Measurements from ENCODE around the gene GNPNAT1.
"Not testable (repeated sequence)": the region's sequence is repeated elsewhere in the genome, so short reads cannot be mapped to it uniquely, and the experiment has no call there.

Gene GNPNAT1

DNA sequence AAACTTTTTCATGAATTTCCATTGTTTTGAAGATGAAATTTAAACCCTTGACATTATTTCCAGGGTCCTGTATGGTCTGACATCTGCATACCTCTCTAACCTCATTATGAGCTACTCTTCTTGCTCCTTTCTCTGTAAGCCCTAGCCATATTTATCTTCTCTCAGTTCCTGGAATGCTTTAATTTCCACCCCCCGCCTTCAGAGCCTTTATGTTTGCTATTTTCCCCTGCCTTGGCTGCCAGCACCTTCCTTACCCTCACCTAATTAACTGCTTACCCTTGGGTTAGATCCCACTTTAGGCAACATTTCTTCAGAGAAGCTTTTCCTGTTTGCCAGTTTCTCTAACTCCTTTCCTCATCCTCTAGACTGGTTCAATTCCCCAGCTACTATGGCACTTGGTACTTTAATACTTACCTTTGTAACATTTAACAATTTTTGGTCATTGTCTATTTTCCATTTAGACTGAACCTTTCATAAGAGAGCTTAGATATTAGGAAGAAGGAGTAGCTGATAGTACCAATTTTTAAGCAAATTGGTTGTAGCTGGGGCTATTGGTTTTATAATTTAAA is 55.4 kb downstream of the GNPNAT1 start:
- H3K4me3 ChIP-seq (ENCODE audit: insufficient read depth, low read depth, low read length, poor library complexity, severe bottlenecking), result no peak overlapping the region
- H3K36me3 ChIP-seq (ENCODE audit: control insufficient read depth, insufficient read depth, low read length), result peaks cover 11% of the 10 kb centered on the region
- H3K4me1 ChIP-seq (ENCODE audit: control insufficient read depth, insufficient read depth, low read length, poor library complexity, severe bottlenecking), result peaks cover 14% of the 10 kb centered on the region
- no peaks in the 10 kb centered on the region for H3K9me3 ChIP-seq (ENCODE audit: control insufficient read depth, low read length)
- H3K27ac ChIP-seq (ENCODE audit: insufficient read depth, low read length, poor library complexity, severe bottlenecking), result no peak overlapping the region
- no peaks in the 10 kb centered on the region for H3K27me3 ChIP-seq (replicated peaks; ENCODE audit: control insufficient read depth, insufficient read depth, low read length, poor library complexity, severe bottlenecking)
- no peak for DNase-seq

DNA sequence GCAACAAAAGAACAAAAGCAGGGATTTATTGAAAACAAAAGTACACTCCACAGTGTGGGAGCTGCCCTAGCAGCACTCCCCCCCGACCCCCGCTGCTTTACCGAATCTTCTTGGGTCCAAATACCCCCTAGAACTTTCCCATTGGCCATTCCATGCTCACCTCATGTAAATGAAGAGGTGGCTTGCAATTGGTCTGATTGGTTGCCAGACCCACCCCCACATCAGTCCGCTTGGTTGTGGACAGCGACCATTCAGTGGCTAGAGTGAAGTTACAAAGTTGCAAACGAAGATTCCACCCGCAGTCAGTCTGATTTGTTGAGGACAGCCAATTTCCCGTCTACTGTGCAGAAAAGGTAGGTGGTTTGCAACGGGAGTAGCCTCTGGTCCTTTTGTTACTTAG is 57.6 kb downstream of the GNPNAT1 start:
- Histone ChIP-seq H3K4me3 (ENCODE audit: insufficient read depth, low read depth, low read length, poor library complexity, severe bottlenecking) (no peak overlapping the region), H3K9me3 (ENCODE audit: control insufficient read depth, low read length) (no peaks in the 10 kb centered on the region), H3K4me1 (ENCODE audit: control insufficient read depth, insufficient read depth, low read length, poor library complexity, severe bottlenecking) (peaks cover 13% of the 10 kb centered on the region), H3K27ac (ENCODE audit: insufficient read depth, low read length, poor library complexity, severe bottlenecking) (no peak overlapping the region), H3K36me3 (ENCODE audit: control insufficient read depth, insufficient read depth, low read length) (peaks cover 11% of the 10 kb centered on the region), H3K27me3 (replicated peaks; ENCODE audit: control insufficient read depth, insufficient read depth, low read length, poor library complexity, severe bottlenecking) (no peaks in the 10 kb centered on the region)
- DNase-seq, result no peak

DNA sequence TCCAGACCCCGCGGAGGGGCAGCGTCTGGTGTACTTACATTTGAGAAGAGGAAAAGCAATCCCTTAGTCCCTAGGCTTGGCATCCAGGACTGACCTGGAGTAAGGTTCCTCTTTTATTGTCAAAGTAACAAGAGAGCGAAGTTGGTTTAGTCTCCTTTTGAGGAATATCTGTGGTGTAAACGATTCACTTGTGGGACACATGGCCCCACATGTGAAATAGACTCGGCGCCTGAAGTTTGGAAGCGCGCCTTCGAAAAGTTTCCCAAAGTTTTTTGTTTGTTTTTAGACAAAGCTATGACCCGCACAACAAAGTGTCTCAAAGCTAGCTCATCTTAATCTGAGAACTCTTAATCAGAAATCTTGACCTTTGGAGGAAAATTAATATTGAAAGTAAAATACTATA is 60.7 kb downstream of the GNPNAT1 start:
- Histone ChIP-seq H3K4me3 (ENCODE audit: insufficient read depth, low read depth, low read length, poor library complexity, severe bottlenecking) (peak overlapping the region; percentile 99), H3K36me3 (ENCODE audit: control insufficient read depth, insufficient read depth, low read length) (peaks cover 14% of the 10 kb centered on the region), H3K4me1 (ENCODE audit: control insufficient read depth, insufficient read depth, low read length, poor library complexity, severe bottlenecking) (peaks cover 4% of the 10 kb centered on the region), H3K27ac (ENCODE audit: insufficient read depth, low read length, poor library complexity, severe bottlenecking) (peak overlapping the region; percentile 88), H3K27me3 (replicated peaks; ENCODE audit: control insufficient read depth, insufficient read depth, low read length, poor library complexity, severe bottlenecking) (no peaks in the 10 kb centered on the region), H3K9me3 (ENCODE audit: control insufficient read depth, low read length) (no peaks in the 10 kb centered on the region)
- no peak for DNase-seq

DNA sequence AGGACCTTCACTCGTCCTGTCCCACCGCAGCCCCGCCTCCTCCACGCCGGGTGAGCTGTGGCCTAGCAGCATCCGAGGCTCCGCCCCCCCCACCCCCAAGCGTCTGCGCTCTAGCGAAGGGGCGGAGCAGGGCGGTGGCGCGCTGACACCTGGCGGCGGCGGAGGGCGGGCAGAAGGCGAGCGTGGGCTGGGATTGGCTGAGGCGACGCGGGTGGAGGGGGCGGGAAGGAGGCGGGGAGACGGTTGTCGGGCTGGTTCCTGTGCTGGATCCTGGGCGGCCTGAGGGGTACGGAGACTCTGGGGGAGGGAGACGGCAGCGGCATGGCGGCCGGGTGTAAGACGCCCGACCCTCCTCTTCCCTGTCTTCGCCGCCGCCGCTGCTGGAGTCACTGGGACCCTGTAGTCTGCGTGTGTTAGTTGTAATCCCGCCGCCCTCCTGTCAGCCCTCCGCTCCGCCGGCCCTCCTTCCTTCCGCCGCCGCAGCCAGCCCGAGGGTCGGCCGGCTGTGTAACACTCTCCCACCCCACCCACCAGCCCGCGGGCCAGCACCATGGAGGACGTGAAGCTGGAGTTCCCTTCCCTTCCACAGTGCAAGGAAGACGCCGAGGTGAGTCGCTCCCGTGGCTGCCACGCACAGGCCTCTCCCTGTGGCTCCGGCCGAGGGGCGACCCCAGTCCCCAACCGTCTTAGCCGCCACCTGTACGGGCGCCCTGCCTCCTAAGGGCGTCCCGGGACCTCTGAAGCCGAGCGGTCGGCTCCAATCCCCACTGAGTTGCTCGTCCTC is 61.3 kb downstream of the GNPNAT1 start, which contains the start of gene STYX:
Gene STYX (plus strand): TSS at position 242 of the 784 bp plus-strand sequence. CDS start 309 bp downstream, at position 551.
- DNase-seq, result peak; percentile 98 to 99 (median 98)
- no peaks in the 10 kb centered on the region for H3K9me3 ChIP-seq (ENCODE audit: control insufficient read depth, low read length)
- peak within 1 kb of the TSS; percentile 88 for H3K27ac ChIP-seq (ENCODE audit: insufficient read depth, low read length, poor library complexity, severe bottlenecking)
- H3K27me3 ChIP-seq (replicated peaks; ENCODE audit: control insufficient read depth, insufficient read depth, low read length, poor library complexity, severe bottlenecking), result no peaks in the 10 kb centered on the region
- H3K4me1 ChIP-seq (ENCODE audit: control insufficient read depth, insufficient read depth, low read length, poor library complexity, severe bottlenecking), result peaks cover 4% of the 10 kb centered on the region
- peaks cover 16% of the 10 kb centered on the region for H3K36me3 ChIP-seq (ENCODE audit: control insufficient read depth, insufficient read depth, low read length)
- H3K4me3 ChIP-seq (ENCODE audit: insufficient read depth, low read depth, low read length, poor library complexity, severe bottlenecking), result peak within 1 kb of the TSS; percentile 99

DNA sequence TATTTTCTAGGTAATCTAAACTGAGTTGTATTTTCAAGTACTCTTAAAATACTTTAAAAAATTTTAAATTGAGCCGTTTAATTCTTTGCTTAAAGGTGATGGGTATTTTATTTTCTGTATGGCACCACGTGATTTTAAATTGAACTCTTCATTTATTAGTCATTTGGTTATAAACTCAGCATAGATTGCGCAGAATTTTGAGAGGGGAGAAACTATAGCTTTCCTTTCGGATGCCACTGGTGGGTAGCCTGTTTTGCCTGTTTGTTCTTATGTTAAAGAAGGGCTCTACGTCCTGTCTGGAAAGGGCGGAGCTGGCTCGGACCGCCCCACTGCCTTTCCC is 61.9 kb downstream of the GNPNAT1 start:
- Histone ChIP-seq H3K27ac (ENCODE audit: insufficient read depth, low read length, poor library complexity, severe bottlenecking) (peak overlapping the region; percentile 88), H3K9me3 (ENCODE audit: control insufficient read depth, low read length) (no peaks in the 10 kb centered on the region), H3K4me3 (ENCODE audit: insufficient read depth, low read depth, low read length, poor library complexity, severe bottlenecking) (peak overlapping the region; percentile 99), H3K36me3 (ENCODE audit: control insufficient read depth, insufficient read depth, low read length) (peaks cover 21% of the 10 kb centered on the region), H3K27me3 (replicated peaks; ENCODE audit: control insufficient read depth, insufficient read depth, low read length, poor library complexity, severe bottlenecking) (no peaks in the 10 kb centered on the region), H3K4me1 (ENCODE audit: control insufficient read depth, insufficient read depth, low read length, poor library complexity, severe bottlenecking) (peaks cover 4% of the 10 kb centered on the region)
- no peak for DNase-seq

DNA sequence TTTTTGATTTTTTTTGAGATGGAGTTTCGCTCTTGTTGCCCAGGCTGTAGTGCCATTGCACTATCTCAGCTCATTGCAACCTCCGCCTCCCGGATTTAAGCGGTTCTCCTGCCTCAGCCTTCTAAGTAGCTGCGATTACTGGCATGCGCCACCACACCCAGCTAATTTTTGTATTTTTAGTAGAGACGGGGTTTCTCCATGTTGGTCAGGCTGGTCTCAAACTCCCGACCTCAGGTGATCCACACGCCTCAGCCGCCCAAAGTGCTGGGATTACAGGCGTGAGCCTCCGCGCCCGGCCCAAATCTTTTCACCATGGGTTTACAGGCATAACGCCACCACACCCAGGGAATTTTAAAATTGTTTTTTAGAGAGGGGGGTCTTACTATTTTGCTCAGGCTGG is 62.4 kb downstream of the GNPNAT1 start:
- not testable (repeated sequence) for H3K27ac ChIP-seq (ENCODE audit: insufficient read depth, low read length, poor library complexity, severe bottlenecking); H3K4me3 ChIP-seq (ENCODE audit: insufficient read depth, low read depth, low read length, poor library complexity, severe bottlenecking); H3K4me1 ChIP-seq (ENCODE audit: control insufficient read depth, insufficient read depth, low read length, poor library complexity, severe bottlenecking); H3K27me3 ChIP-seq (replicated peaks; ENCODE audit: control insufficient read depth, insufficient read depth, low read length, poor library complexity, severe bottlenecking); DNase-seq; H3K9me3 ChIP-seq (ENCODE audit: control insufficient read depth, low read length)
- peaks cover 21% of the 10 kb centered on the region for H3K36me3 ChIP-seq (ENCODE audit: control insufficient read depth, insufficient read depth, low read length)

DNA sequence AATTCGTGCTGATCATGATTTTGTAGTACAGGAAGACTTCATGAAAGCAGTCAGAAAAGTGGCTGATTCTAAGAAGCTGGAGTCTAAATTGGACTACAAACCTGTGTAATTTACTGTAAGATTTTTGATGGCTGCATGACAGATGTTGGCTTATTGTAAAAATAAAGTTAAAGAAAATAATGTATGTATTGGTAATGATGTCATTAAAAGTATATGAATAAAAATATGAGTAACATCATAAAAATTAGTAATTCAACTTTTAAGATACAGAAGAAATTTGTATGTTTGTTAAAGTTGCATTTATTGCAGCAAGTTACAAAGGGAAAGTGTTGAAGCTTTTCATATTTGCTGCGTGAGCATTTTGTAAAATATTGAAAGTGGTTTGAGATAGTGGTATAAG is 63.9 kb downstream of the GNPNAT1 start:
- H3K27ac ChIP-seq (ENCODE audit: insufficient read depth, low read length, poor library complexity, severe bottlenecking); DNase-seq; H3K4me1 ChIP-seq (ENCODE audit: control insufficient read depth, insufficient read depth, low read length, poor library complexity, severe bottlenecking); H3K4me3 ChIP-seq (ENCODE audit: insufficient read depth, low read depth, low read length, poor library complexity, severe bottlenecking); H3K27me3 ChIP-seq (replicated peaks; ENCODE audit: control insufficient read depth, insufficient read depth, low read length, poor library complexity, severe bottlenecking); H3K9me3 ChIP-seq (ENCODE audit: control insufficient read depth, low read length): not testable (repeated sequence)
- peaks cover 29% of the 10 kb centered on the region for H3K36me3 ChIP-seq (ENCODE audit: control insufficient read depth, insufficient read depth, low read length)

All from effector memory CD4-positive, alpha-beta T cell (primary cell).